Effector memory CD8-positive, alpha-beta T cell (primary cell): ENCODE measurements around the gene ANKRD33B.

Experiments
- ATAC-seq: fragments of 150-1000 bp; cut with Tn5 transposase; replicated peaks from 2 replicates; pipeline ENCODE4 v1.10.0; 2021; ENCODE audit warnings: mild to moderate bottlenecking, moderate library complexity
- DNase-seq, 3 experiments: peaks; one replicate each; pipeline ENCODE4 v3.0.0; 2021
- H3K27ac Mint-ChIP-seq, 2 donors: one replicate each; pipeline ENCODE4 v1.8.0; 2022; ENCODE audit warnings: mild to moderate bottlenecking in 2 of 2, mixed read lengths in 2 of 2, moderate library complexity in 2 of 2
- H3K27me3 Mint-ChIP-seq, 2 donors: one replicate each; pipeline ENCODE4 v1.8.0; 2022; ENCODE audit warnings: mixed read lengths in 2 of 2
- H3K36me3 Mint-ChIP-seq: one replicate; pipeline ENCODE4 v1.8.0; 2022; ENCODE audit warnings: mild to moderate bottlenecking, moderate library complexity, mixed read lengths; ENCODE audit not compliant: insufficient read depth
- H3K4me1 Mint-ChIP-seq, 2 donors: one replicate each; pipeline ENCODE4 v1.8.0; 2022; ENCODE audit warnings: low read depth in 2 of 2, mixed read lengths in 2 of 2
- H3K4me3 Mint-ChIP-seq, 2 donors: one replicate each; pipeline ENCODE4 v1.8.0; 2022; ENCODE audit warnings: mild to moderate bottlenecking in 2 of 2, mixed read lengths in 2 of 2, moderate library complexity in 2 of 2
- H3K9me3 Mint-ChIP-seq, 2 donors: one replicate each; pipeline ENCODE4 v1.8.0; 2022; ENCODE audit warnings: mixed read lengths in 2 of 2

The ANKRD33B gene

DNA sequence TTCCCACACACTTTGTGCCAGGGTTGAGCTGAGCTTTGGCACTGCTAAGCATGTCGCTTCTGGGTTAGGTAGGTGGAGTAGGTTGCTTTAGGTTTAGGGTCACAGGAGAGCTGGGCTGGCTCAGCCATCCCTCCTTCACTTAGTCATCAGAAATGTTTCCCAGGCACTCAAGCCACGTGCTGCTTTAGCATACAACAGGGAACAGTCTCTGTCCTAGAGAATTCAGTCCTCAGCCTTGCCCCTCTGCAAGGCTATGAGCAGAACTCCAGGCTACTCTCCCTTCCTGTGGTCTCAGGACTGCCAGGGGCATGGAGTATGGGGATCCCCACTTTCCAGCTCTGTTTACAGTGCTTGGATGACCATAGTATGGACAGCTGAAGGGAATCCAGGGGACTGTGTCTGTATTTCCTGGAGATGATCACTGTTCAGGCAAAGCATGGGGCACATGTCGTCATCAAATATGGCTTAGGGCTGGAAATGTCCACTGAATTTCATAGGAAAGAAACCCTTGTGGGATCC, 7.5 kb upstream of the ANKRD33B start:
- ATAC-seq: no peak
- peaks cover 8 to 16% of the 10 kb centered on the region in 2 donors for H3K4me1 Mint-ChIP-seq
- H3K4me3 Mint-ChIP-seq: no peak overlapping the region
- no peaks in the 10 kb centered on the region for H3K9me3 Mint-ChIP-seq
- no peak for DNase-seq
- H3K27ac Mint-ChIP-seq: no peak overlapping the region
- H3K27me3 Mint-ChIP-seq: peaks cover 17 to 47% of the 10 kb centered on the region in 2 donors
- peaks cover 5% of the 10 kb centered on the region for H3K36me3 Mint-ChIP-seq

DNA sequence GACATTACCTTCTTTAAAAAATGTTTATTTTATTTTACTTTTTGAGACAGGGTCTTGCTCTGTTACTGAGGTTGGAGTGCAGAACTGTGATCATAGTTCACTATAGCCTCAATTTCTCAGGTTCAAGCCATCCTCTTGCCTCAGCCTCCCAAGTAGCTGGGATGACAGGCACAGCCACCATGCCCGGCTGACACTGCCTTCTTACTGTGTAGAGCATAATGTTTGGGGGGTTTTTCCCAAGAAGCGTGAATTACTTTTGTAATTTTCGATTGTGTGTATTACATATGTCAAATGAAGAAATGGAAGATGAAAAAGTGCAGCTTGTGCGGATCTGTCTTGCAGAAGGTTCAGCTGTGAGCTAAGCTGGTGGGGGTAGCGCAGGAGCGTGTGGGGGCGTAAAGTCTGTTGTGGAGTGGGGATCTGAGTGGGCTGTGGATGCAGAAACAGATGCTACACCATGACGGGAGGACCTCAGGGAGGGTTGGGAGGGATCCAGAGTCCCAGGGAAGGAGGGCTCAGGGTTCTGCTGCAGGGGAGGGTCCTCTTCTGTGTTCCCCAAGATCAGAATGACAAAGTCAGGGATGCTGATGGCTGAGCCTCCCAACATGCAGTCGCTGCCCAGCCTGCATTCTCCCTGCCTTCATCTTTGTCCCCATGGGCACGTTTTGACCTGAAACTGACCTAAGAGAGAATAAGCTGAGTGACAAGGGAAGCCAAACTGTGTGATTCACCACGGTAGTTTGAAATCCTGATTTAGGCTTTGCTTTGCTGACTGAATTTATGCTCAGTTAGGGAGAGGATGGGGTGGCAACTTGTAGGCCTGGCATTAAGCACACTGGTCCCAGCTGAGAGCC, 6.8 kb upstream of the ANKRD33B start:
- Mint-ChIP-seq H3K4me3 (no peak overlapping the region), H3K36me3 (peaks cover 5% of the 10 kb centered on the region), H3K27ac (no peak overlapping the region), H3K9me3 (no peaks in the 10 kb centered on the region), H3K27me3 (peaks cover 17 to 47% of the 10 kb centered on the region in 2 donors), H3K4me1 (peaks cover 8 to 16% of the 10 kb centered on the region in 2 donors)
- no peak for DNase-seq
- ATAC-seq: no peak

DNA sequence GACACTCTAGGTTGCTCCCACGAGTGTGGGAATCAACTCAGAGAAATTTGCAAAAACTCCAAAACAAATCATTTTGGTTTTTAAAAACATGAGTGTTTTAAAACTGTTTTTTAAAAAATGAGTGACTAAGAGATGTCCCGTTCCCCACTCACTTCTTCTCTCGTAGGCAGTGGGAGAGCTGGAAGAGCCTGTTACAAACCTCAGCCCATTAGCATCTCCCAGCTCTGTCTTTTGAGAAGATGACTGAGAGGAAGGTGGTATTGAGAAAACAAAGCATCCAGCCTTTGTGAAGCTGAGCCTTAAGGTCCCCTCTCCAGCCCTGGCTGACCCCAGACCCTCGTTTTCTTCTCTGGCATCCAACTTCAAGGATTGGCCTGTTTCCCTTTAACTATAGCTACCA, 4.7 kb upstream of the ANKRD33B start:
- no peak for DNase-seq
- H3K4me3 Mint-ChIP-seq: no peak overlapping the region
- no peaks in the 10 kb centered on the region for H3K9me3 Mint-ChIP-seq
- no peaks in the 10 kb centered on the region for H3K36me3 Mint-ChIP-seq
- no peak overlapping the region for H3K27ac Mint-ChIP-seq
- no peak for ATAC-seq
- H3K4me1 Mint-ChIP-seq: no peaks in the 10 kb centered on the region
- H3K27me3 Mint-ChIP-seq: peaks cover 14 to 36% of the 10 kb centered on the region in 2 donors

DNA sequence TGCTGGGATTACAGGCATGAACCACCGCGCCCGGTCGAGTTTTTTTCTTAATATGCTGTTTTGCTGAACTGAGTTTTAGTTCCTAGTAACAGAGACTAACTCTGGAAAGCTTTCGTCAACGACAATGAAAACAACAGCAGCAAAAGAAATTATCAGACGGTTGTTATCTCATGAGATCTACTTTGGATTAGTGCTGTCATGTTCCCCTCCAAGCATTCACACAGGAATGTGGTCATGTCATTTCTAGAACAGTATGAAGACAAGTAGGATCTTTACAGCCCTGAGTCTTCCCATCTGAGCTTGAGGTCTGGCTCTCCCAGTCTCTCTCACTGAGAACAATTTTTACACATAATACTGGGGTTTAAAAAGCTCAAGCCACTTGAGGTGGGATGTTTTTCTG, 4.0 kb upstream of the ANKRD33B start:
- Mint-ChIP-seq H3K36me3 (no peaks in the 10 kb centered on the region), H3K4me3 (no peak overlapping the region), H3K27me3 (peaks cover 10 to 29% of the 10 kb centered on the region in 2 donors), H3K9me3 (no peaks in the 10 kb centered on the region), H3K27ac (no peak overlapping the region), H3K4me1 (peaks cover 0 to under 1% of the 10 kb centered on the region in 2 donors)
- ATAC-seq (no peak), DNase-seq (no peak)

DNA sequence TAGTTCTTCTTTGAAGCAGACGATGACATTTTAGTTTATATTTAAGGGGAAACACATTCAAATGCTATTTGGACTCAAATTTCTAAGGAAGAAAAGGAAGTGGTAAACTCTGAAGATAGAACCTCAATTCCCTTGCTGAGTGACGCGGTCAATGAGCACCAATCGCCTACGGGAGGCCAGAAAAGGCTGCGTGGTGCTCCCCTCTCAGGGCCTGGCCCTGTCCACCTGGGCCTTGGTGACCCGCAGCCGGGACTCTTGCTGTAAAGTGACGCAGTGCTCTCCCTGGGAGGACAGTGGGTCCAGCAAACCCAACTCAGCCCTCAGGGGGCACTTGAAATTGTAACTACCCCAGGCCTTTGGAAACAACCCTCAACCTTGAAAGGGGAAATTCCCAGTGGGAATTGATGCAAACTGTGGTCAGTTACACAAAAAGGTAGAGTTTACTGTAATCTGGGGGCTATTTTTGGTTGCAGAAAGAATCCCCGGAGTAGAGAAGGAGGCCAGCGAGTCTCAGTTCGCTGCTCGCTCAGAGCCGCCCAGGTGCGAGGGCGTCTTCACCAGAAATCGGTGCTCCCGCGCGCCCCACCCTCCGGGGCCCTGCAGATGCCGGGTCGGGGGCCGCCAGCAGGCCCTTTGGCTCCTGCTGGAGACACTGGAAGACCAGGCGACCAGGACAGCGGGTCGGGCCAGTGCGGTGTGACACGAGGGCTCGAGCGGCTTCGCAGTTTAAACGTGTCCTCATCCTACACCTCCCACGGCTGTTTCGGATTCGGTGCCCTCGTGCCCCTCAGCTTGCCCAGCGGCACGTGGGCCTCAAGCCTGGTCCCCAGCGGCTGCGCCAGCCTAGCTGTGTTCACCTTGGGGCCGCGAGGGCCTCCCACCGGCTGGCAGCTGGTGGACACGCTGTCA, 1.4 kb upstream of the ANKRD33B start:
- Mint-ChIP-seq H3K36me3 (no peaks in the 10 kb centered on the region), H3K4me1 (peaks cover 11 to 19% of the 10 kb centered on the region in 2 donors), H3K27ac (no peak overlapping the region), H3K4me3 (peak overlapping the region; percentile 60 to 86), H3K27me3 (peaks cover 0 to 3% of the 10 kb centered on the region in 2 donors), H3K9me3 (no peaks in the 10 kb centered on the region)
- DNase-seq (no peak), ATAC-seq (no peak)

DNA sequence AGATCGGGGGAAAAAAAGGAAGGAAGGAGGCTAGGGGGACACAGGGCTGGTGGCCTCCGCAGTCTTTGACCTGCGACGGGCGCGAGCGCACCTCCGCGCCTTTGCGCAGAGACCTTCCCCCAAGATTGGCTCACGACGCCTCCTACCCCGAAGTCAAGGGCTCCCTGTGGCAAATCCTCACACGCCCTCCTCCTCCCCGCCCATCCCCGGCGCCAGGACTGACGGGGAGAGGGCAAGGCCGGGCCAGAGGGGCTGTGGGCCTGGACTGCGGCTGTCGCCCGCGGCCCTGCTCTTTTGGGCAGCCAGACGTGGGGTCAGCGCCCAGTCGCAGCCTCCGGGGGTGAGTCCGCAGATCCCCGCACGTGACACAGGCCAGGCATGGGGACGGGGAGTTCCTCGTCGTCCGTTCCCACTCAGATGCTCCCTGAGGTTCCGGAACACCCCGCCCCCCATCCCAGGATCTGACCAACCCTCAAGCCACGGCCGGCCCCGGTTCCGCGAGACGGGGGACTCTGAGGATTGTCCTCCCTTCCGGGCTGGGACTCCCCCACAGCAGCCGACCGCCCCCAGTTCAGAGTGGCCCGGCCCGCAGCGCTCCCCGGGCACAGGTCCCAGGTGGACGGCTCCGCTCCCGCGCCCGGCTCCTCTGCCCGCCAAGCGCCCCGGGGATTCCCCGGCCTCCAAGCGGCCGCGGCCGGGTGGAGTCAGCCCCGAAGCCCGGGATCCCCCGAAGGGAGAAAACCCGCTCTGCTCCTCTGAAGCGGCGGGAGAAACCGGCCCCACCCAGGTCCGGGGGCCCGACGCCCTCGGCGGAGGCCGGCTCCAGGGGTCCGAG, 543 bp upstream of the ANKRD33B start:
- peak overlapping the region; percentile 86 to 89 for H3K4me3 Mint-ChIP-seq
- H3K27ac Mint-ChIP-seq: peak overlapping the region; percentile 33 to 54
- ATAC-seq: peak; percentile 64
- peak; percentile 29 to 47 (median 45) for DNase-seq
- H3K36me3 Mint-ChIP-seq: no peaks in the 10 kb centered on the region
- no peaks in the 10 kb centered on the region for H3K27me3 Mint-ChIP-seq
- H3K9me3 Mint-ChIP-seq: no peaks in the 10 kb centered on the region
- peaks cover 11 to 21% of the 10 kb centered on the region in 2 donors for H3K4me1 Mint-ChIP-seq

DNA sequence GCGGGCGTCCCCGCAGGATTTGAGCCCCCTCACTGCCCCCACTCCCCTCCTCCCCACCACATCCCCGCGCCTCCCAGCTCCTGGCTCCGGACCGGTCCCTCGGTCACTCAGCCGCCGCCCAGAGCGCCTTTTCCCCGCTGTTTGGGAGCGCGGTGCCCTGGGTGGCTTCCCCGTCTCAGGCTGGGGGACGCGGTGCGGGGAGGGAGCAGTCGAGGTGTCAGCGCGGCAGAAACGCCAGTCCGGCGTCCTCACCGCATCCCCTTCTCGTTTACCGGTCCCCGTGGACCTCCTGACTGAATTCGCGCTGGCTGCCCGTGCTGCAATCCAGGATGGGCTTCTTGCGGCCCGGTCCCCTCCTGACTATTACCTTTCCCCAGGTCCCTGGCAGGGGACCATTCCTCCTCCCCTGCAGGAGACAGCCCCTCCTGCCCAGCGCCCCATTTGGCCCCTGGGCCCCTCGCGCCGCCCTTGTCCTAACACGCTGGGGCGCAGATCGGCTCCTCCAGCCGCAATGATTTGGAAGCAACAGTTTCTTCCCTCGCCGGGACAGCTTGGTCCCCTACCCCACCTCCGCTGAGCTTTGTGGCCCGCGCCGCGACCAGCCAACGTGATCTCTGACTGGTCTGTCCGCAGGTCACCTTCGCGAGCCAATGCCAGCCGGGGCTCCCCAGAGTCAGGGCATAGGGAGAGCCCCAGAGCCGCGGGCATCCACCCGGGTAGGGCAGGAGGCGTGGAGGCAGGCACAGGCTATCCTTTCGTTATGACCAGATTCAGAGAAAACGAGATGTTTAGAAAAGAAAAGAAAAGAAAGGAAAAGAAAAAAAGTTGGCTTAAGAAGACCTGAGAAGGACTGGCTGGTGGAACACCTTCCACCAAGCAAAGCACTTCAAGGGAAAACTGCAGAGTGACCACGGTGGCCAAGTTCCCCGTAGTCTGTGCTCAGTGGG, 1.2 kb downstream of the ANKRD33B start:
- Mint-ChIP-seq H3K36me3 (no peaks in the 10 kb centered on the region), H3K27me3 (no peaks in the 10 kb centered on the region), H3K9me3 (no peaks in the 10 kb centered on the region), H3K27ac (peak overlapping the region in 1 of 2 donors; percentile 33), H3K4me1 (peaks cover 11 to 21% of the 10 kb centered on the region in 2 donors), H3K4me3 (peak overlapping the region; percentile 86 to 89)
- ATAC-seq (no peak), DNase-seq (no peak)

DNA sequence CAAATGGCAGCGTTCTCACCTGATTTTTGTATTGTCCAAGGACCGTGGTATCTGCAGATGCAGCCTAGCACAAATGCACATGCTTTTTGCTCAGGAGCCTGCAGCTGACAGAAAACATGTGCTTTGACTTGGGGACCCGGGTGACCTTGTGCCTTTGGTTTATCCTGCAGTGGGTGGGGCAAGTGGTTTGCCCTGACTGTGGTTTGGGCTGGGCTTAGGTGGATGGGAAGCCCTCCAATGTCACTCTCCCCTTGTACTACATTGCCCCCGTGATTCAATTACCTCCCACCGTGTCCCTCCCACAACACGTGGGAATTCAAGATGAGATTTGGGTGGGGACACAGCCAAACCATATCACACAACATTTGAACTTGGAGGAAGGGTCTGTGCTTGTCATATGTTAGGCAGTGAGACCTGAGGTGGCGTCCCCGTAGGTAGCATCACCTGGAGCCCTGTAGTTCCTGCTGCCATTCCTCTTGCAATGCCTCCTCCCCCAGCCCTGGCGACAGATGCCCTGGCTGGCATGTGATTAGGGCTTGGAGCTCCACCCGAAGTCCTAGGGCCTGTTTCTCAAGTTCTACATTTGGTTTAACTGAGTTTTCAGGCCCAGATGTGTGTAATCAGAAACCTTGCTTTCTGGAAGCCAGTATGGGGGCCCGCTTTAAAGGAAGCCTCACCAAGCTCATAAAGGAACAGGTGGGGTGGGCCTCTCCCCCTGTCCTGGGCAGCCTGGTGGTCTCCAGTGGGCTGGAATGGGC, 2.1 kb downstream of the ANKRD33B start:
- DNase-seq (no peak), ATAC-seq (no peak)
- Mint-ChIP-seq H3K27me3 (no peaks in the 10 kb centered on the region), H3K36me3 (no peaks in the 10 kb centered on the region), H3K4me3 (peak overlapping the region; percentile 86 to 89), H3K9me3 (no peaks in the 10 kb centered on the region), H3K27ac (peak overlapping the region in 1 of 2 donors; percentile 33), H3K4me1 (peaks cover 11 to 21% of the 10 kb centered on the region in 2 donors)

DNA sequence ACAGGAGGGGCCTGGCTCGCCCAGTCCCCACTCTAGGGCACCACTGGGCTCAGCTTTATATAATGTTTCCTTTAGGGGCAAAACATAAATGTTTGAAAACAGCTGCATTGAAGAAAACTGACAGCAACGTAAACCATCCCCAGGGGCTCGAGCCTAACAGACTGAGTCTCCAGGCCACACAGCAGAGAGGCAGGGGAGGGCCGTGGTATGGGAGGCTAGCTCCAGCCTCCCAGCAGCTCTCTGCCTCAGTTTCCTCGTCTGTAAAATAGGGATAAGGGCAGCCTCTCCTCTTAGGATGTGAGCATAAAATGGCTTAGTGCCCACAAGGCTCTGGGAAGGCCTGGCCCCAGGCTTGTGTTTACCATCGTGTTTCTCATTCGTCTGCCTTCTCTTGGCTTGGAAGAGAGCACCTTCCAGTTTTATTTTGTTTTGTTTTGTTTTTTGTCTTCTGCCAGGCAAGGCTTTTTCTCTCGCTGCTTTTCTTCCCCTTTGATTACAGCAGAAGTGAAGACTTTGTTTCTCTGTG, 2.7 kb downstream of the ANKRD33B start:
- peak overlapping the region in 1 of 2 donors; percentile 24 for H3K4me3 Mint-ChIP-seq
- H3K27me3 Mint-ChIP-seq: no peaks in the 10 kb centered on the region
- ATAC-seq (no peak), DNase-seq (no peak)
- no peaks in the 10 kb centered on the region for H3K9me3 Mint-ChIP-seq
- no peaks in the 10 kb centered on the region for H3K36me3 Mint-ChIP-seq
- peak overlapping the region in 1 of 2 donors; percentile 65 for H3K27ac Mint-ChIP-seq
- H3K4me1 Mint-ChIP-seq: peaks cover 11 to 21% of the 10 kb centered on the region in 2 donors

DNA sequence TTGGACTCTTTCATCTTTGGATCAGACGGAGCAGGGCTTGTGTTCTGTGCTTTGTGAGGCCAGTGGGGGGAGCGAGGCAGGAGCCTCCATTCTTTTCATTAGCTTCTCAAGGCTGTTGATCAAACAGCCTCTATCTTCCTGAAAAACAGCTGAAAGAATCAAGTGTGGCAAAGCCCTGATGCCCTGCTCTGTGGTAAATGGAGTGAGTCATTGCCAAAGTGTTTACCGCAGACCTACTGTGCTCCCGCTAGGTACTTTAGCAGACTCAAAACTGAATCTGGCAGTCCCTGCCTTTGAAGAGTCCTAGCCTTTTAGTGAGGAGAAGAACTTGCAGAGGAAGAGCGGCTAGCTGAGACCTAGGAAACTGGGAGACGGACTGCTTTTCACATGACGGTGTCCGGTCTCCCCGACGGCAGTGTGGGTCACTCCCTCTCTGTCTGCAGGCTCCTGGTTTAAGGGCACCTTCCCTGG, 3.3 kb downstream of the ANKRD33B start:
- ATAC-seq (no peak), DNase-seq (no peak)
- no peaks in the 10 kb centered on the region for H3K27me3 Mint-ChIP-seq
- H3K9me3 Mint-ChIP-seq: no peaks in the 10 kb centered on the region
- no peaks in the 10 kb centered on the region for H3K36me3 Mint-ChIP-seq
- peak overlapping the region in 1 of 2 donors; percentile 65 for H3K27ac Mint-ChIP-seq
- H3K4me3 Mint-ChIP-seq: peak overlapping the region in 1 of 2 donors; percentile 24
- H3K4me1 Mint-ChIP-seq: peaks cover 11 to 21% of the 10 kb centered on the region in 2 donors

DNA sequence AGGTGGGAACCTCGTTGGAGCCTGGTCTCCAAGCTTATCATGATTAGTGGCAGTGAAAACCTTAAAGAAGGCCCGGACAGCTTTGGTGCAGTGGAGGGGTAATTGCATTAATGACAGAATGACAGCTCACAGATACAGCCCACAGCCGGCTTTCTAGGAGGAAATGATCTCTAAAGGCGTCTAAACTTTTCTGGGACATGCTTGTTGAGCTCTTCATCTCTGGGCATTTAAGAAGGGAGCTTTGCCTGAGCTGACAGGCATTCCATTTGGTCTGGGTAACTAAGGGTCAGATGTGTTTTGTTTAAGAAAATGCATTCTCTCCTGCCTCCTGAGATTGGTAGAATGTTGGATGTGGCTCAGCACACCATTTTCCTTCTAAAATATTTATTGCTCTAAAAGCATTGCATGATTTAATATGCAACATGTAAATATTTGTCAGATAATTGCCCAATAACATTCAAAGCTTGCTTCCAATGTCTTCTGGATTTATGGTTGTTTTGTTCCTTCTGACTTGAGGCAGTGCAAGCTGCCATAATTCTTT, 4.0 kb downstream of the ANKRD33B start:
- Mint-ChIP-seq H3K27ac (no peak overlapping the region), H3K36me3 (no peaks in the 10 kb centered on the region), H3K27me3 (no peaks in the 10 kb centered on the region), H3K4me3 (no peak overlapping the region), H3K4me1 (peaks cover 11 to 21% of the 10 kb centered on the region in 2 donors), H3K9me3 (no peaks in the 10 kb centered on the region)
- ATAC-seq: no peak
- DNase-seq: no peak
